ENCODE data around the gene FCN2. TPM values are rescaled to one million over a fixed set of nuclear protein-coding genes. Genes with fewer than 3 reads are reported as not detected.

FCN2 gene
- total RNA-seq, 2 experiments from 2014 or later = not detected

GRCh38 chr9:134886413-134886913 is 5.9 kb downstream of the FCN2 start:
- ChIA-PET CTCF (no interaction called here), POLR2A (no interaction called here)

- ChIA-PET POLR2A (no interaction called here), CTCF (no interaction called here)
Observed at GRCh38 chr9:134887219-134887618, 6.6 kb downstream of the FCN2 start.

GRCh38 chr9:134887686-134888602 is 7.3 kb downstream of the FCN2 start:
- POLR2A ChIA-PET = no interaction called here
- CTCF ChIA-PET = no interaction called here

GRCh38 chr9:134888603-134889190 is 8.1 kb downstream of the FCN2 start:
- CTCF ChIA-PET = no interaction called here

GRCh38 chr9:134889386-134890154 is 9.0 kb downstream of the FCN2 start:
- CTCF ChIA-PET = no interaction called here
- POLR2A ChIA-PET = no interaction called here

More at GRCh38 chr9:134888603-134889190, 8.1 kb downstream of the FCN2 start:
- POLR2A ChIA-PET = no interaction called here

GRCh38 chr9:134890155-134890495 is 9.5 kb downstream of the FCN2 start:
- POLR2A ChIA-PET = no interaction called here
- CTCF ChIA-PET = no interaction called here

GRCh38 chr9:134891053-134891452 is 10.4 kb downstream of the FCN2 start:
- ChIA-PET CTCF (no interaction called here), POLR2A (no interaction called here)

GRCh38 chr9:134891713-134892112 is 11.1 kb downstream of the FCN2 start:
- ChIA-PET POLR2A (no interaction called here), CTCF (no interaction called here)

- CTCF ChIA-PET = no interaction called here
- POLR2A ChIA-PET = no interaction called here
Observed at GRCh38 chr9:134892221-134892620, 11.6 kb downstream of the FCN2 start.

- CTCF ChIA-PET = interaction anchor here (0.6 kb wide), 1 partner anchor 962 kb away, joined by 3 read pairs; no protein-coding TSS in a partner anchor
- POLR2A ChIA-PET = no interaction called here
Observed at GRCh38 chr9:134892820-134893420, 12.3 kb downstream of the FCN2 start.

- CTCF ChIA-PET = no interaction called here
- POLR2A ChIA-PET = no interaction called here
Observed at GRCh38 chr9:134894136-134894860, 13.7 kb downstream of the FCN2 start.

- ChIA-PET CTCF (no interaction called here), POLR2A (no interaction called here)
Observed at GRCh38 chr9:134895097-134895496, 14.5 kb downstream of the FCN2 start.

- ChIA-PET CTCF (no interaction called here), POLR2A (no interaction called here)
Observed at GRCh38 chr9:134895567-134895907, 14.9 kb downstream of the FCN2 start.

- CTCF ChIA-PET = no interaction called here
- POLR2A ChIA-PET = no interaction called here
Observed at GRCh38 chr9:134895908-134896833, 15.6 kb downstream of the FCN2 start.

- CTCF ChIA-PET = no interaction called here
- POLR2A ChIA-PET = no interaction called here
Observed at GRCh38 chr9:134896834-134897583, 16.4 kb downstream of the FCN2 start.

GRCh38 chr9:134897584-134898170 is 17.1 kb downstream of the FCN2 start:
- CTCF ChIA-PET = no interaction called here
- POLR2A ChIA-PET = no interaction called here

GRCh38 chr9:134898319-134898718 is 17.7 kb downstream of the FCN2 start:
- CTCF ChIA-PET = no interaction called here
- POLR2A ChIA-PET = no interaction called here

- ChIA-PET CTCF (no interaction called here), POLR2A (no interaction called here)
Observed at GRCh38 chr9:134899168-134899567, 18.6 kb downstream of the FCN2 start.

All from activated CD8-positive, alpha-beta memory T cell treated with anti-CD3 and anti-CD28 coated beads for 36 hours (primary cell).